ENCODE measurements around the gene ZBTB14. TPM values are rescaled to one million over a fixed set of nuclear protein-coding genes. Genes with fewer than 3 reads are reported as not detected.

ZBTB14 gene
- total RNA-seq, 2 donors from 2014 or later, result 14.7 to 15.9 TPM

DNA sequence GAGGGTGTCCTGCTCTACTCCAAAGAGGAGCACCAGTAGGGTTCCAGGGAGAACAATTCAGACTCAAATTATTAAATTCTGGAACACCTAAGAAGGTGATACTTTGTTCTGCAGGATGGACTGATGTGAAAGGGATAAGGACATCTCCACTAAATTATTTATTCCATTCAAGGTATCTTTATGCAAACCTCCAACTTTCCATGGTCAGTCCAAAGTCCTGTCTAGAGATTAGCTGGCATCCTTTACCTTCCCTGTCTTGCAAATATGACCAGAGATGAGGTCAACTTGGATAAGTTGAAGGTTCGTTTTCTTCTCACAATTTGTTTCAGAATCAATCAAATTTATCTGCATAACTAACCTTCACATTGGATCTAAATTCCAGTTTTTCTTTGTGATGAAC is 8.7 kb upstream of the ZBTB14 start:
- Histone ChIP-seq H3K27me3 (ENCODE audit: control insufficient read depth, insufficient read depth, low read length, poor library complexity, severe bottlenecking) (peaks cover 26% of the 10 kb centered on the region), H3K27ac (ENCODE audit: low read depth, low read length) (no peak overlapping the region), H3K4me1 (ENCODE audit: control insufficient read depth, insufficient read depth, low read length) (no peaks in the 10 kb centered on the region), H3K4me3 (ENCODE audit: low read length) (no peak overlapping the region), H3K9me3 (ENCODE audit: control insufficient read depth, low read length) (no peaks in the 10 kb centered on the region), H3K36me3 (ENCODE audit: control insufficient read depth, insufficient read depth, low read length) (no peaks in the 10 kb centered on the region), H3K9ac (ENCODE audit: extremely low read depth, low read length, poor library complexity, severe bottlenecking) (no peak overlapping the region)
- no peak overlapping the region for H3K27ac Mint-ChIP-seq
- no peak overlapping the region for H3K4me3 Mint-ChIP-seq
- peaks cover 4% of the 10 kb centered on the region for H3K4me1 Mint-ChIP-seq
- no peaks in the 10 kb centered on the region for H3K9me3 Mint-ChIP-seq
- peaks cover 9% of the 10 kb centered on the region for H3K27me3 Mint-ChIP-seq (ENCODE audit: insufficient read depth)
- 40 to 73% methylated on average over 1 of the region's 1 CpG for WGBS, 2 experiments (ENCODE audit: insufficient coverage in 1 of 2, insufficient read length in 1 of 2)
- no peak for DNase-seq
- H3K36me3 Mint-ChIP-seq (ENCODE audit: low read depth), result no peaks in the 10 kb centered on the region
- TF ChIP-seq, protein P1, sequence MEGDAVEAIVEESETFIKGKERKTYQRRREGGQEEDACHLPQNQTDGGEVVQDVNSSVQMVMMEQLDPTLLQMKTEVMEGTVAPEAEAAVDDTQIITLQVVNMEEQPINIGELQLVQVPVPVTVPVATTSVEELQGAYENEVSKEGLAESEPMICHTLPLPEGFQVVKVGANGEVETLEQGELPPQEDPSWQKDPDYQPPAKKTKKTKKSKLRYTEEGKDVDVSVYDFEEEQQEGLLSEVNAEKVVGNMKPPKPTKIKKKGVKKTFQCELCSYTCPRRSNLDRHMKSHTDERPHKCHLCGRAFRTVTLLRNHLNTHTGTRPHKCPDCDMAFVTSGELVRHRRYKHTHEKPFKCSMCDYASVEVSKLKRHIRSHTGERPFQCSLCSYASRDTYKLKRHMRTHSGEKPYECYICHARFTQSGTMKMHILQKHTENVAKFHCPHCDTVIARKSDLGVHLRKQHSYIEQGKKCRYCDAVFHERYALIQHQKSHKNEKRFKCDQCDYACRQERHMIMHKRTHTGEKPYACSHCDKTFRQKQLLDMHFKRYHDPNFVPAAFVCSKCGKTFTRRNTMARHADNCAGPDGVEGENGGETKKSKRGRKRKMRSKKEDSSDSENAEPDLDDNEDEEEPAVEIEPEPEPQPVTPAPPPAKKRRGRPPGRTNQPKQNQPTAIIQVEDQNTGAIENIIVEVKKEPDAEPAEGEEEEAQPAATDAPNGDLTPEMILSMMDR (conservative IDR thresholded peaks at IDR 0.05), result no peak

DNA sequence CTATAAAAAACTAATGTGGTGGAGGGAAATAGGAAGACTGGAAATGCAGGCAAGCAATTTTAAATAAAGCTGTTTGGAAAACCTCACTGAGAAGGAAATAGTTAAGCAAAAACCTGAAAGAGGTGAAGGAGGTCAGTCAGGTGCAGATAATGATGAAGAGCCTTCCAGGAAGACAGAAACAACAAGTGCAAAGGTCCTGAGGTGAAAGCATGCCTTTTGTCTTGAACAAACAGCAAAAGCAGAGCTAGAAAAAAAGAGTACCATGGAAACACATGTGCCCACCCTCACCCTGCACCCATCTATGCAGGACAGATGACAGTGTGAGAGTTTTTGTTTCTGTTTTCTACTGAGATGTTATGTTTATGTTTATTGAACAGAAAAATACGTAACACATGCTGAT is 8.1 kb upstream of the ZBTB14 start:
- H3K27me3 ChIP-seq (ENCODE audit: control insufficient read depth, insufficient read depth, low read length, poor library complexity, severe bottlenecking), result peaks cover 31% of the 10 kb centered on the region
- no peak for DNase-seq
- H3K4me3 ChIP-seq (ENCODE audit: low read length), result no peak overlapping the region
- H3K36me3 Mint-ChIP-seq (ENCODE audit: low read depth), result no peaks in the 10 kb centered on the region
- no peak overlapping the region for H3K9ac ChIP-seq (ENCODE audit: extremely low read depth, low read length, poor library complexity, severe bottlenecking)
- no peaks in the 10 kb centered on the region for H3K4me1 ChIP-seq (ENCODE audit: control insufficient read depth, insufficient read depth, low read length)
- peaks cover 4% of the 10 kb centered on the region for H3K4me1 Mint-ChIP-seq
- H3K27me3 Mint-ChIP-seq (ENCODE audit: insufficient read depth), result peaks cover 13% of the 10 kb centered on the region
- H3K4me3 Mint-ChIP-seq, result no peak overlapping the region
- no CpG with 5 or more reads among the region's 1 CpG for WGBS, 2 experiments (ENCODE audit: insufficient coverage in 1 of 2, insufficient read length in 1 of 2)
- TF ChIP-seq, protein P1 (conservative IDR thresholded peaks at IDR 0.05), result no peak
- H3K27ac ChIP-seq (ENCODE audit: low read depth, low read length), result no peak overlapping the region
- no peaks in the 10 kb centered on the region for H3K36me3 ChIP-seq (ENCODE audit: control insufficient read depth, insufficient read depth, low read length)
- H3K9me3 ChIP-seq (ENCODE audit: control insufficient read depth, low read length), result no peaks in the 10 kb centered on the region
- H3K9me3 Mint-ChIP-seq, result no peaks in the 10 kb centered on the region
- no peak overlapping the region for H3K27ac Mint-ChIP-seq

DNA sequence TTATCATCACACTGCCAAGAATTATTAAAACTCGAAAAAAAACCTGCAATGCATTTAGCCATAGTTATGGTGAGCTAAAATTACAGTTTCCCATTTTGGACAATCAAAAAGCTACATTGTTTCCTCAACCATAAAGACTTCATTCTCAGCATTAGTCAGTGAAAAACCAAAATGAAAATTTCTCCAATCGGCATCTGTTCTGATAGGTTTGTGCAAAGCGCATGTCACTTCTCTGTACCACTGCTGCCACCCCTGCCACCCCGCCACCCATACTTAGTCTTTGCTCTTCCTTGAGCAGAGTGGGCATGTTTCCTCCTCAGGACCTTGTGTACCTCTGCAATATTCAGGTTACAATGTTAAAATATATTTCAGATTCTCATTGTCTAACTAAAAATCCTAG is 7.1 kb upstream of the ZBTB14 start:
- Histone ChIP-seq H3K4me1 (ENCODE audit: control insufficient read depth, insufficient read depth, low read length) (no peaks in the 10 kb centered on the region), H3K9ac (ENCODE audit: extremely low read depth, low read length, poor library complexity, severe bottlenecking) (no peak overlapping the region), H3K27ac (ENCODE audit: low read depth, low read length) (no peak overlapping the region), H3K4me3 (ENCODE audit: low read length) (no peak overlapping the region), H3K36me3 (ENCODE audit: control insufficient read depth, insufficient read depth, low read length) (no peaks in the 10 kb centered on the region), H3K9me3 (ENCODE audit: control insufficient read depth, low read length) (no peaks in the 10 kb centered on the region), H3K27me3 (ENCODE audit: control insufficient read depth, insufficient read depth, low read length, poor library complexity, severe bottlenecking) (peaks cover 33% of the 10 kb centered on the region)
- no peak for DNase-seq
- 90 to 93% methylated on average over 4 of the region's 4 CpGs for WGBS, 2 experiments (ENCODE audit: insufficient coverage in 1 of 2, insufficient read length in 1 of 2)
- no peak overlapping the region for H3K4me3 Mint-ChIP-seq
- peaks cover 4% of the 10 kb centered on the region for H3K4me1 Mint-ChIP-seq
- no peak overlapping the region for H3K27ac Mint-ChIP-seq
- H3K9me3 Mint-ChIP-seq, result no peaks in the 10 kb centered on the region
- H3K27me3 Mint-ChIP-seq (ENCODE audit: insufficient read depth), result peaks cover 22% of the 10 kb centered on the region
- TF ChIP-seq, protein P1 (conservative IDR thresholded peaks at IDR 0.05), result no peak
- H3K36me3 Mint-ChIP-seq (ENCODE audit: low read depth), result no peaks in the 10 kb centered on the region
